HG02798 (cell line): Measurements from ENCODE around the gene RAG1.
A peak's percentile ranks its signal among the peaks of the same experiment; 100 is the strongest.
"Not testable (repeated sequence)": the region's sequence is repeated elsewhere in the genome, so short reads cannot be mapped to it uniquely, and the experiment has no call there.

Source experiments
- ATAC-seq: cut with Tn5 transposase; IDR thresholded peaks from one replicate; pipeline ENCODE4 v1.9.1; 2021; ENCODE audit warnings: mild to moderate bottlenecking; ENCODE audit not compliant: unreplicated experiment, poor library complexity

The RAG1 gene

DNA sequence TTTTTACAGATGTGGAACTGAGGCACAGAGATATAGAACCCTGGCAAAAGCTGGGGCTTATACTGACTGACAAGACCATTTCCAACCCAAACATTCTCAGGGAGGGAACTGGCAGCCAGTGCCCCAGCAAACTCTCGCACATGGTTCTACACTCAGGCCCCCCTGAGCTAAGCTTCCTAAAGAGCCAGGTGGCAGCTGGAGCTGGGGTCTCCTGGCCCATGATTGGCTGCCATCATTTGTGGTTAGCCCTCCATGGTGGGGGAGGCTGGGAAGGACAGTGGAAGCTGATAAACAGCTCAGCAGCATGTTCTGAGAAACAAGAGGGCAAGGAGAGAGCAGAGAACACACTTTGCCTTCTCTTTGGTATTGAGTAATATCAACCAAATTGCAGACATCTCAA lies at the start of gene RAG1:
Gene RAG1, plus strand, starts transcription at position 314 of the 400 bp plus-strand sequence. CDS start 5,298 bp downstream, outside the sequence.
- ATAC-seq, result no peak

DNA sequence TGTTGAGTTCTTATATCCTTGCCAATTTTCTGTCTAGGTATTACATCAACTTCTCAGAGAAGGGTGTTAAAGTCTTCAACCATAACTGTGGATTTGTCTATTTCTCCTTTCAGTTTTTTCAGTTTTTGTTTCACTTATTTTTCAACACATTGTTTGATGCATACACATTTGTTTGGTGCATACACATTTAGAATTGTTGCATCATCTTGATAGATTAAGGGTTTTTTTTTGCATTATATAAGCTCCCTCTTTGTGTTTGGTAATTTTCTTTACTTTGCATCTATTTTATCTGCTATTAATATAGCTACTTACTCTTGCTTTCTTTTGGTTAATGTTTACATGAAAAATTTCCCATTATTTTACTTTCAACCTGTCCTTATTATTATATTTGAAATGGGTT lies 37.0 kb upstream of the RAG1 start:
- ATAC-seq, result no peak

DNA sequence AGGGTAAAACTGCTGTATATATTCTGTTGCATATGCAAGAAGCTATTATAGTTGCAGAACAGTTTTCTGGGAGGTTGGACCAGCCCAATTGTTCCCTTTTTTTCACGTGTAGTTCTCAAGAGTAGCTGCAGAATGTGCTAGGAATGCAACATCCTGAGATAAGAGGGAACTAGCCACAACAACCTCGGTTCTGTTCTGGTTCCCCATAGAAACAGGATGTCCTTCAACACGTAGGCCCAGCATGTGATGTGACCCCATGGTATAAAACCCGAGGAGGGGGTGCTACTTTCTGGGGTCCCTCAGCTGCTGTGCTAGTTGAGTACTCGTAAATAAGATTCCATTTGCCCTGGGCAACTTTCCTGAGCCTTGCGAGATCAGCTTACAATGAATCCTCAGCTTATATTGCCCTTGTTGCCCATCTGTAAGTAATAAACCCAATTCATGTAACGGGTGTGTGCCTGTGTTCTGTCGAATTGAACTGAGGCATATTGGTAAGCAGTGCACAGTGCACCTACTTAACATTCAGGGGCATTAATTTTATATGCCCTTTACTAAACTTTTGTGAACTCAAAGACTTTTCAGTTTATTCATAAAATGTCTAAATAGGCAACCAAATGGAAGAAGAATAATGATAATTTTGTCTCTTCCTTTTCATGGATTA lies 34.7 kb upstream of the RAG1 start:
- no peak for ATAC-seq

DNA sequence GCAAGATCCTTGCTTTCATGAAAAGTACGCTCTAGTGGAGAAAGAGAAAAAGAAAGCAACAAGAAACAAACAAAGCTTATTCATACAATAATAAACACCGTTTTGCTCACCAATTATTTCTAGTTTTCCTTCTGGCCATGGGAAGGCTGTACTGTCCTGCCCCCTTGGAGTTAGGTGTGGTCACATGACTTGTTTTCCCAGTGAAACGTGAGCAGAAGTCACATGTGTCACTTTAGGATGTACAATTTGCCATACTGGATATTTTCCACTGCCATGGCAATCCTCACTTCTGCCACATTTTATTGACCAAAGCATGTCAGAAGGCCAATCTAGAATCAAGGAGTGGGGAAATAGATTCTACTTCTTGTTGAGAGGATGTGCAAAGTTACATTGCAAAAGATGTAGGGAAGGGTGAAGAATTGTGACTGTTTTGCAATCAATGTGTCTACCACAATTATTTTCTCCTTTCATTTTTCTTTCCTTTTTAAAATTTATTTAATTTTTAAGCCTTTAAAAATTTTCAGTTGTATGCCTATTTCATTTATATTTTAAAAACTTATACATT lies 33.4 kb upstream of the RAG1 start:
- ATAC-seq, result no peak

DNA sequence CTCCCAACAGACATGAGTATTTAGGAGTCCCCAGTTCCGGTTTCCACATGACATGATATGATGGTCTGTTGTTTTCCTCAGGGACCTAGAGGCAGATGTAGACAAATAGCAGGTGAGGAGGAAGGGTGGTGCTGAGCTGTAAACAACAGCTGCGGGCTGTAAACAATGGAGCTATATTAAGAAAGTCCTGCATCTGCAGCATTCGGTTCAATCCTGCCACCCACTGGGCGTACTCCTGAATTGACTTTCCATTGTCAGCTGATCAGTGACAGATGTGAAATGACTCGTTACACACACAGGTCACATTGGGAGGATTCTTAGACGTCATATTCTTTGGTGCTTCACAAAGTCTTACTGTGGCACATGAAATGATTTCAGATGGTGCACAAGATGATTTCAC lies 26.8 kb upstream of the RAG1 start:
- peak; percentile 99 for ATAC-seq

DNA sequence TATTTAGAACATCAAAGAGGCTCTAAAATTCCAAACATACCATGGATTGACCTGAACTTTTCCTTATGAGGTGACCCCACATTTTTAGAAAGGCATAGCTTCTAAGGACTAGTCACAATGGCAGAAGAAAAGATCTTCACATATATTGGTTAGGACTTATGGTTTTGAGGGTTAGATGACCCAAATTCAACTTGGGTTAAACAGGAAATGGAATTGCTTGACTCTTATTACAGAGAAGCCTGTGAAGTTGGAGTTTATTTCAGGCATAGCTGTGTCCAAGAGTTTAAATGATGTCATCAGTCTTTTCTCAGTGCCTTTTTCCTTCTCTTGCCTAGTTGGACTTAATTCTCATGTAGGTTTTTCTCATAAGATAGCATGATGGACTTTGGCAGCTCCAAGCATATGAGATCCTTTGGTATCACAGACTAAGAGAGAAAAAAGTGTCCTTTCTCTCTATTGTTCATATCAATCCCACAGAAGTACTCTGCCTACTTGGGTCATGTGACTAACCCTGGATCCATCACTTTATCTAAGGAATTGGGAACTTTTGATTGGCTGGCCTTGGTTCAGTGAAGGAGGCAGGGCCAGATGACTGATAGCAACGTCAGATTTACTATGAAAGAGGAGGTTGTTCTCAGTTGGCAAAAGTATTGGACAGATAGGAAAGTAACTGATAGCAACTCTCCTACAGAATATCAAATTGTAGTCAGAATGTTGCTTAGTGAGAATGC lies 17.3 kb upstream of the RAG1 start:
- ATAC-seq, result no peak

DNA sequence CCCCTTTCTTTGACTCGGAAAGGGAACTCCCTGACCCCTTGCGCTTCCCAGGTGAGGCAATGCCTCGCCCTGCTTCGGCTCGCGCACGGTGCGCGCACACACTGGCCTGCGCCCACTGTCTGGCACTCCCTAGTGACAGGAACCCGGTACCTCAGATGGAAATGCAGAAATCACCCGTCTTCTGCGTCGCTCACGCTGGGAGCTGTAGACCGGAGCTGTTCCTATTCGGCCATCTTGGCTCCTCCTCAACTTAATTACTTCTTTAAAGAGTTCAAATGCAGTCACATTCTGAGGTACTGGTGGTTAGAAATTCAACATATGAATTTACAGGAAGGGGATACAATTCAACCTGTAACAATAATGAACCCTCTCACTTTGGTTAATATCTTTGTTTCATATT lies 10.4 kb upstream of the RAG1 start:
- ATAC-seq, result not testable (repeated sequence)

DNA sequence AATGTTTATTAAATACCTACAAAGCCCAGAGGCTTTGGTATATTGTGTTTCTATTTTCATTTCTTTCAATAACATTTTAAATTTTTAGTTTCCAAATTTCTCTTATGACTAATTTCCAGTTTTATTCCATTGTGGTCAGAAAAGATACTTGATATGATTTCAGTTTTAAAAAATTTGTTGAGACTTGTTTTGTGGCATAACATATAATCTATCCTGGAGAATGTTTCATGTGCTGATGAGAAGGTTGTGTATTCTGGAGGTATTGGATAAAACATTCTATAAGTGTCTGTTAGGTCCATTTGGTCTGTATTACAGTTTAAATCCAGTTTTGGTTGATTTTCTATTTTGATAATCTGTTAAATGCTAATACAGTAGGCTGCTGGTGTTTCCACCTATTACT lies 9.8 kb upstream of the RAG1 start:
- no peak for ATAC-seq

DNA sequence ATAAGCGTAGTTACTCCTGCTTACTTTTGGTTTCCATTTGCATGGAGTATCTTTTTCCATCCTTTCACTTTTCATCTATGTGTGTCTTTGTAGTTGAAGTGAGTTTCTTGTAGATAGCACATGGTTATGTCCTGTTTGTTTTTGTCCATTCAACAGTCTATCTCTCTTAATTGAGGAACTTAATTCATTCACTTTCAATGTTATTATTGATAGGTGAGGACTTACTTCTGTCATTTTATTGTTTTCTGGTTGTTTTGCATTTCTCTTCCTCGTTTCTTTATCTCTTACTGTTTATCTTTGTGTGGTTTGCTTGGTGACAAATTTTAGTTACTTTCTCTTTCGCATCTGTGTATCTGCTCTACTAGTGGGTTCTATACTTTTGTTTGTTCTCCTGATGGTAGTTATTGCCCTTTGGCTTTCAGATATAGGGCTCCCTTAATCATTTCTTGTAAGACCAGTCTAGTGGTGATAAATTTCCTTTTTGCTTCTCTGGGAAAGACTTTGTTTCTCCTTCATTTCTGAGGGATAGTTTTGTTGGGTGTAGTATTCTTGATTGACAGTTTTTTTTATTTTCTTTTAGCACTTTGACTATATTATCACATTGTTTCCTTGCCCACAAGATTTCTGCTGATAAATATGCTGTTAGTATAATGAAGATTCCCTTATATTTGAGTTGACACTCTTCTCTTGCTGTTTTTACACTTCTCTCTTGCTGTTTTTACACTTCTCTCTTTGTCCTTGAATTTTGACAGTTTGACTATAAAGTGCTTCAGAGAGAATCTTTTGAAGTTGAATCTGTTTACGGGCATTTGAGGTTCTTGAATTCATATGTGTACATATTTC lies 9.0 kb upstream of the RAG1 start:
- peak; percentile 91 for ATAC-seq

DNA sequence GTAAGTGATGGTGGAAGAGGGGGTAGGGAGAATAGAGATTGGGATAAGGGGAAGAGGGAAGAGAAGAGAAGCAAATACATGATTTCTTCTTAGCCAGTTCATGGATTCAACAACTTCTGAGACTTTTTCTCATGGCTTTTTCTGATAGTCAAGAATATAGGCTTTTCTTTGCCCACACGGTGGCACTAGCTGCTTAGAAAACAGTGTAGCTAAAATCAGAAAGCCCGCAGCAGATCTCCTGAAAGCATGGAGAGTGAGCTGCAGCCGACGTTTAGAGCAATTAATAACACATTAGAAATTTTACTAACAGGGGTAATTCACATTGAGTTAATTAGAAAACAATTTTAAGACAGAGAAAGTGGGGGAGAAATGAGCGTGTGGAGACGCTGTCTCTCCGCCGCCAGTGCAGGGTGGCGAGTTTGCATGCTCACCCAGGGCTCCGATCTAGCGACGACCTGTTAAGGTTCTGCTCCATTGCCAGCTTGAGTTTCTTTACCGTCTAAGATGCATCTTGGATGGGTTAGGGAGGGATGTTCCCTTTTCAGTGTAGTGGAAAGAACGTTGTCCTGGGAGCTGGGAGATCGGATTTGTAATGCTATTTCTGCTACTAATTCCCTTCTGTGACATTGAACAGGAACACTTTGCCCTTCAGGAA lies 3.3 kb upstream of the RAG1 start:
- ATAC-seq, result peak; percentile 55

DNA sequence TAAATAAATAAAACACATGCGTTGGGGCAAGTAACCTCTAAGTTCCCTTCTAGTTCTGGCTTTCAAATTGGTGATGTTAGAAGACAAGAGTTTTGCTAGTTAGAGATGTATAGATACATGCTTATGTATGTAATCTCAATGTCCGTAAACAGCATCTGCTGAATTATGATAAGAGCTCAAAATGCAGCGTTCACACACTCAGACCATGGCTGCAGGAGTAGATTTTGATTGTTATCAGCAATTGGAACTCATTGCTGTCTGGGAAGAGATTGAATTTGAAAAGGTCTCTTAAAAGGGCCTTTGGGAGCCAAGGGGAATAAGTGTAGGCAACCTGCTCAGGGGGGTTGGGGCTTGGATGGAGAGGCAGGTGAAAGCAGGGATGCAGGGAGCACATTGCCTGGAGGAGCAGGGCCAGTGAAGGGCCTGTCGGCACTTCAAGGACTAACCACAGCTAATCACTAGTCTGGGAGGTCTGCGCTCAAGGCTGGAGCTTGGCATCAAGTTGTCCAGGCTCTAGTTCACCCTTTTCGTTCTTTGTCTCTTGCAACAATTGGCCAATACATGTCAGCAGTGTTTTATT lies 2.7 kb upstream of the RAG1 start:
- ATAC-seq, result no peak

DNA sequence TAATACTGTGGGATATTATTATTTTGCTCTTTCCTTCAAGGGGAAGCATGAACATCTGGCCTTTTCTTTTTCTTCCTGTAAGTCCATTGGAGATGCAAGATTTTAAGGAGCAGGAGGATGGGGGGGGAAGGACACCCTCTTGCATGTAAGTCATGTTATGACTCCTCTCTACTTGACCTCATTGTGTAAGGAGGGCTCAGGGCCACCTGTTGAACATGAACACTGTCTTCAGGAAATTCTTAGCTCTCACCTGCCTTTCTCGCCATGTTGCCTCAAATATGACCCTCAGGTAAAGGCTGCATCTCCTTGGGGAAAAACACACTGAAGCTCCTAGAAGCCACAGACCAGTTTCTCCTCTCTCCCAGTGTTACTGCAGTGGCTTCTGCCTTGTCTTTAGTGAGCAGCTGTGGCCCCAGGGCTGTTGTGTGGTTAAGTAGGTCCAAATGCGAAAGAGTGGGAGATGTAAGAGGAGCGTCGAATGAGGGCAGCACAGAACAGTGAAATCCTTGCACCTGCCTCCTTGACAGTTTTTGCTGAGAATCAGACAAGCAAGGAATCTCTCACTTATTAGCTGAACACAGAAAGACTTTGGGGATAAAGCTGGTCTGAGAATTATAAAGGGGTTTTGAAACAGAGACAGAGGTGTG lies 1.3 kb upstream of the RAG1 start:
- ATAC-seq, result no peak

DNA sequence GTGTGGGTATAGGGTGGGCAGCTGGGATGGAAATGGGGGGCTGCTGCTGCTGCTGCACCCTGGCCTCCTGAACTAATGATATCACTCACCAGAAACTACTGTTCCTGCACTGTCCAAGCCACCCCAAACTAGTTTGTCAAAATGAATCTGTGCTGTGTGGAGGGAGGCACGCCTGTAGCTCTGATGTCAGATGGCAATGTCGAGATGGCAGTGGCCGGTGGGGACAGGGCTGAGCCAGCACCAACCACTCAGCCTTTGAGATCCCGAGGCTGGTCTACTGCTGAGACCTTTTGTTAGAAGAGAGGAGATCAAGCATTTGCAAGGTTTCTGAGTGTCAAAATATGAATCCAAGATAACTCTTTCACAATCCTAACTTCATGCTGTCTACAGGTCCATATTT lies 1.3 kb downstream of the RAG1 start:
- ATAC-seq, result no peak

DNA sequence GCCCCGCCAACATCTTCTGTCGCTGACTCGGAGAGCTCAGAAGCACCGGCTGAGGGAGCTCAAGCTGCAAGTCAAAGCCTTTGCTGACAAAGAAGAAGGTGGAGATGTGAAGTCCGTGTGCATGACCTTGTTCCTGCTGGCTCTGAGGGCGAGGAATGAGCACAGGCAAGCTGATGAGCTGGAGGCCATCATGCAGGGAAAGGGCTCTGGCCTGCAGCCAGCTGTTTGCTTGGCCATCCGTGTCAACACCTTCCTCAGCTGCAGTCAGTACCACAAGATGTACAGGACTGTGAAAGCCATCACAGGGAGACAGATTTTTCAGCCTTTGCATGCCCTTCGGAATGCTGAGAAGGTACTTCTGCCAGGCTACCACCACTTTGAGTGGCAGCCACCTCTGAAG lies 6.7 kb downstream of the RAG1 start:
- ATAC-seq, result no peak

DNA sequence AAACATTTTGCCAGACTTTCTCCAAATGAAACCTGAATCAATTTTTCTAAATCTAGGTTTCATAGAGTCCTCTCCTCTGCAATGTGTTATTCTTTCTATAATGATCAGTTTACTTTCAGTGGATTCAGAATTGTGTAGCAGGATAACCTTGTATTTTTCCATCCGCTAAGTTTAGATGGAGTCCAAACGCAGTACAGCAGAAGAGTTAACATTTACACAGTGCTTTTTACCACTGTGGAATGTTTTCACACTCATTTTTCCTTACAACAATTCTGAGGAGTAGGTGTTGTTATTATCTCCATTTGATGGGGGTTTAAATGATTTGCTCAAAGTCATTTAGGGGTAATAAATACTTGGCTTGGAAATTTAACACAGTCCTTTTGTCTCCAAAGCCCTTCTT lies 9.6 kb downstream of the RAG1 start:
- no peak for ATAC-seq

DNA sequence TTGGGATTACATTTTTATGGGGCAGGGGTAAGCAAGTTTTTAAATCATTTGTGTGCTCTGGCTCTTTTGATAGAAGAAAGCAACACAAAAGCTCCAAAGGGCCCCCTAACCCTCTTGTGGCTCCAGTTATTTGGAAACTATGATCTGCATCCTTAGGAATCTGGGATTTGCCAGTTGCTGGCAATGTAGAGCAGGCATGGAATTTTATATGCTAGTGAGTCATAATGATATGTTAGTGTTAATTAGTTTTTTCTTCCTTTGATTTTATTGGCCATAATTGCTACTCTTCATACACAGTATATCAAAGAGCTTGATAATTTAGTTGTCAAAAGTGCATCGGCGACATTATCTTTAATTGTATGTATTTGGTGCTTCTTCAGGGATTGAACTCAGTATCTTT lies 10.1 kb downstream of the RAG1 start:
- no peak for ATAC-seq

DNA sequence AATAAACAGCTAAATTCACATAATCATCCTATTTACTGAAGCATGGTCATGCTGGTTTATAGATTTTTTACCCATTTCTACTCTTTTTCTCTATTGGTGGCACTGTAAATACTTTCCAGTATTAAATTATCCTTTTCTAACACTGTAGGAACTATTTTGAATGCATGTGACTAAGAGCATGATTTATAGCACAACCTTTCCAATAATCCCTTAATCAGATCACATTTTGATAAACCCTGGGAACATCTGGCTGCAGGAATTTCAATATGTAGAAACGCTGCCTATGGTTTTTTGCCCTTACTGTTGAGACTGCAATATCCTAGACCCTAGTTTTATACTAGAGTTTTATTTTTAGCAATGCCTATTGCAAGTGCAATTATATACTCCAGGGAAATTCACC lies 10.7 kb downstream of the RAG1 start:
- ATAC-seq, result no peak

DNA sequence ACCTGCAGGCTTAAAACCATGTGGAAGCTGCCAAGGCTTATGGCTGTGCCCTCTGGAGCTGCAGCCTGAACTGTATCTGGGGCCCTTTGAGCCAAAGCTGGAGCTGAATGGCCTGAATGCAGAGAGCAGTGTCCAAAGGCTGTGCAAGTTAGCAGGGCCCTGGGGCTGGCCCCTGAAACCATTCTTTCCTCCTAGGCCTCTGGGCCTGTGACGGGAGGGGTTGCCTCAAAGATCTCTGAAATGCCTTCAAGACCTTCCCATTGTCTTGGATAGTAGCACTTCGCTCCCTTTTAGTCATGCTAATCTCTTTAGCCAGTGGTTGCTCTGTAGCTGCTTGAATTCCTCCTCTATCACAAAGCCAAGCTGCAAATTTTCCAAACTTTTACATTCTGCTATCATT lies 13.7 kb downstream of the RAG1 start:
- ATAC-seq, result no peak

DNA sequence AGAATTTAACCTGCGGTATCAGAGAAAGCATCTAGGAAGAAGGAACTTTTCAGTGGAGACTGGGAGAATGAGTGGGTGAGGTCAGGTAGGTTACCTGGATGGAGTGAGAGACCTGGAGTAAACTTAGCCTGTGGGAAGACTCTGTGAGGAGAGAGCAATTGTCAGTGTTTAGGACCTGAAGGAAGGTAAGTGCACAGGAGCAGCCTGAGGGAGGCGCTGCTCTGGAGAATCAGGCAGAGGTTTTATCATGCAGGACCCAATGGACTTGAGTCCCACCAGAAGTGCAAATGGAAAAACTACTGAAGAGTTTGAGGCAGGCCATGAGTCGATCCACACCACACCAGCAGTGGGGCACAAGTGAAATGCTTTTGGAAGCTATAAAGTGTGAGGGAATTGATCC lies 15.9 kb downstream of the RAG1 start:
- no peak for ATAC-seq

DNA sequence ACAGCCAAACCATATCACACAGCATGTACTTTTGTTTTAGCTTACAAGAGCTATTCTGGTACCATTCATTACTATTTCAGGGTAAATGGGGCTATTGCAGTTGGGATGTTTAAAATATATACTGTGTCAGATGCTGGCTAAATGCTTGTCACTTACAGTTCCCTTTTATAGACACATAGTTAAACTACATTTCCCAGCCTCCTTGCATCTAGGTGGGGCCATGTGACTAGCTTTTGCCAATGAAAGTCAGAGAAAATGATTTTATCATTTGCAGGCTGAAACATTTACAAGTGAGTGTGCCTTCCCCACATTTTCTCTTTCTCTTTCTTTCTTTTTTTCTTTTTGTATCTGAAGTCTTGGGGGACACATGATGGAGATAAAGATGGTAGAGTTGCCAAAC lies 18.7 kb downstream of the RAG1 start:
- ATAC-seq, result no peak
